ENCODE results near the gene AFG1L.
"Not testable (repeated sequence)": the region's sequence is repeated elsewhere in the genome, so short reads cannot be mapped to it uniquely, and the experiment has no call there.

AFG1L gene

DNA sequence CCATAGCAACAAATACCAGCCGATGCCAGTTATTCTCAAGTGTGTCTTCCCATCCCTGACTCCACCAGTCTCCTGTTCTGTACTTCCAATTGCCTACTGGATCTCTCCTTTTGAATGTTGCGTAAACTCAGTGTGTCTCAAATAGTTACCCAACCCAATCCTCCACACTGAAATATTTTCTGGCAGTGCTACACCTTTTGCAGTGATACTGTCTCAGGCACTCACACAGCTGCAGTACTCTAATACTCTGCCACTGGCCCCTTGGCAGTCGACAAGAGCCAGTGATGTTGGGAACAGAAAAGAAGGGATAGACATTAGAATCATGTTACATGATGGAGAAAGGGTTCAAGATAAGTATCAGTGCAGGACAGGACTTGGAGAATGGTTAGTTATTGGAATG is 234.0 kb downstream of the AFG1L start:
- no peak for DNase-seq

DNA sequence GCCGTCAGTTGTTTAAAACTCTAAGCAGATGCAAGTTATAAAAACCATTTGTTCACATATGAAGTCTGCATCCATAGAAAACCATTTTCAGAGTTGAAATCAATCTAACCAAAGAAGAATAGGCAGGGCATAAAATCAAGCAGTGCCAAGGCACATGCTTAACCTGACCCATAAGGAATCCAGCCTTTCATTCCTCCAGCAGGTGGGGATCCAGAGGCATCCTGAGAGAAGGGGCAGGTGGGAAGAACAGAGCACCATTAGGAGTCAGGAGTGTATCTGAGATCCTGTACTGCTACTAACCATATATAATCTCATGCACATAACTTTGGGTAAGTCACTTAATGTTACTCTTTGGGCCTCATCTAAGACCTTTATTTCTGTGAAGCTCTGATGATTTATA is 236.5 kb downstream of the AFG1L start:
- DNase-seq: no peak

GRCh38 chr6:108535114-108535742 is 240.4 kb downstream of the AFG1L start:
- no peak for DNase-seq

GRCh38 chr6:108535920-108536535 is 241.2 kb downstream of the AFG1L start:
- not testable (repeated sequence) for DNase-seq

DNA sequence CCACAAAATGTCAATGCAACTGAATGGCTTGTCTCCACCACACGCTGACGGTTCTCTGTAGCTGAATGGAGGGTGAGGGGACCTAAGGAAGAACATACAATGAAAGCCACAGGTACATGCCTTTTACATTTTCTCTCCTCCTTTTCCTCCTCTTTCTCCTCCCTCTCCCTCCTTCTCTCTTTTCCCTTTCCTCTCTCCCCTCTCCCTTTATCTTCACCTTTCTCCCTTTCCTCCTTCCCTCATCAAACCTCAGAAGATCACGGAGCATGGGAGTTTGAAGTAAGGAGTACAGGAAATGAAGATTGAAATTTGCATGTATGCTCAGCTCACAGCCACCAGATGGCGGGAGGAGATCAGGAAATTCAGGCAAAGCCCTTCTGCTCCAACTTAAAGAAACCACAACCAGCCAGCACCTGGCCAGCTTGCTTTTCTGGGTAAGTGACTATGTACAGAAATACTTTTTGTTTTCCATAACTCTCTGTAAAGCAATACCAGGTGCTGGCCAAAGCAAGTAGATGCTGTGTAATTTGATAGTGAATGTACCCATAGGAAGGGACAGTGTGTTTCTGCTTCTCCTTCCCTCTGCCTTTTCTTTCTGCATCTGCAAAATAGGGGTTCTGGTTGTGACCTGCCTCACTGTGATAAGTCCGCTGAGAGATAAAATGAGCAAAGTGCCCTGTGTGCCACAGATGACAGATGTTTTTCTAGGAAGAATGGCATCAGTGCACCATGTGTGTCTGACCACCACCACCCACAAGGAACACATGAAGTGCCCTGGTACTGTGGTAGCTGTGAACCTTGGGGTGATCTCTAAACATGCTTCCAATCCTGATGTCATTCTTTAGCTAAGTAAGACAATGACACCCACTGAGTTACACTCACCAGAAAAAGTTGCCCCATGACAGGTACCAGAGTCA is 247.2 kb downstream of the AFG1L start:
- DNase-seq: peak; percentile 45

DNA sequence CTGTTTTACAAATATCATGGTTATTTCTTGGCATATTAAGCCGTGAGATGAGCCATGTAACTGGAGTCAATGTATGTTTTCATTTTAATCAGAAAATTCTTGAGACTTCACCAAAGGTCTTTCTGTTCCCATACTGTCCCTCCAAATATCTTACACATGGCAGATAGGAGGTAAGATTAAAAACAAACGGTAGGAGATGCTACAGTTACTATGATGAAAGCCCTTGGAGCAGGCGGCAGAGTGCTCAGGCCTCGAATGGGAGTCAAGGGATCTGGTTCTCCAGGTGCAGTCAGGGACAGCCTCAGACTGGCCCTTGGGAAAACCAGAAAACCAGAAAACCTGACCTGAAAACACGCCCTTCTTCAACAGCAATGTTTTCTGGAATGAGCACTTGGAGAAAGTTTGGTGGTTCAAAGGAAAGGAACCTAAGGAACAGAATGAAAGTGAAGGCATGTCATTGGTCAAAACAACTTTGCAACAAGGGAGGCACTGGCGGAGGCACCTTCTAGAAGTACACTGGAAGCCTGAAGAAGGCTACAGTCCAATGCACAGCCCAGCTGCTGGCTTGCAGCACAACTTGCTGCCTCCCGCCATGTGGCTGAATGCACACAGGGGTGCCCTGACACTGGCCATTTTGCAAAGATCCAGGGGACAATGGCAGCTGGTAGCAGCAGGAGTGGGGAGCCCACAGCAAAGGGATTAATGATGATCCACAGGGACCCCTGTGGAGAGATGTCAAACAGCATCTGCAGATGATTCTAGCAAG is 248.5 kb downstream of the AFG1L start:
- DNase-seq: no peak

- no peak for DNase-seq
Measured at GRCh38 chr6:108544606-108545005, 249.8 kb downstream of the AFG1L start.

DNA sequence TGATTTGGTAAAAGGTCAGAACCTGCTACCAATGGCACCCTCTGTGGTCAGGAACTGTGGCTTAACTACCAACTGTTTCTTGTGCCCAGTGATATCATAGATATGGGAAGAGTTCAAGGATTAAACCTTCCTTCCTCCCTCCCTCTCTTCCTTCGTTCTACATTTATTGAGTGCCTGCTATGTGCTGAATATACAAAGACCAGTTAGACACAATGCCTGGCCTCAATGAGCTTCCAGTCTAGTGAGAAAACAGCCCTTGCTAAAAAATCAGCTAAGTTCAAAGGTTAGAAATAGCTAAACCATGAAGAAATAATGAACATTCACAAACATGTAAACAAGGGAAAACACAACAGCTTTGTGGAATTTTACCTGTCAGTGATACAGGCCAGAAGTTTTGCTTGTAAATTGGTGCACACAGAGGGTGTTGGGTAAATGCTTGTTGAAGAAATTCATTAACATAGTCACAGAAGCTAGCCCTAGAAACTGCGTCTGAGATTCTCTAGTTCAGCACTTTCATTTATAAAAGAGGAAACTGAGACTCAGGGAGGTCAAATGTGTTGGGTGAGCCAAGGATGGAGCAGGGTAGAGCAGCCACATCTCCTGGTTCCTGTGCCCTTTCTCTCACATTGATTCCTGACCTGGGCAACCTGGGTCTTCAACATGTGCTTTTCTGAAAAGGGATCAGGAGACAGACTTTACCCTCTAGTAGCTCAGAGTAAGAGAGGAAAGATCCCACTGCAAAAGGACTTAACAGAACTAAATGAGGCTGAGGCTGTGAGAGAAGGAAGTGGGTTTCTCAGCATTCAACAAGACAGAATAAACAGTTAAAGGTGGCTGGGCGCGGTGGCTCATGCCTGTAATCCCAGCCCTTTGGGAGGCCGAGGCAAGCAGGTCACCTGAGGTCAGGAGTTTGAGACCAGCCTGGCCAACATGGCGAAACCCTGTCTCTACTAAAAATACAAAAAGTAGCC is 251.5 kb downstream of the AFG1L start:
- DNase-seq: no peak

DNA sequence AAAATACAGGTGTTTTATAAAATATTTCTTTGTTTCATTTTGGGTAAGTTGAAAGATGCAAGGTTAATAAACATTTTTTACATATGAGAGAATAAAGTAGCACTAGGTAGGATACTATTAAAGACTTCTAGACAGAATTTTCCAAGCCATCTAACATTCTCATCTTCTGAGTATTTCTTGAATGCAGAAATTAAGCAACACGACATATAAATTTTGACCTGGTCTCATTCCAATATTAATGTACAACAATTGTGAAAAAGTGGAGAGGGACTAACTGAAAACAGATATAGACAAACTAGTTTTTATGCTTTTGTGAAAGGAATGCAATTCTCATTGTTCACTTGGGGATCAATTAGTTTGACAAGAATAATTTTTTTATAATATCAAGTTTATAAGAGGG is 254.4 kb downstream of the AFG1L start:
- DNase-seq: no peak

GRCh38 chr6:108549741-108550140 is 254.9 kb downstream of the AFG1L start:
- DNase-seq: no peak

DNA sequence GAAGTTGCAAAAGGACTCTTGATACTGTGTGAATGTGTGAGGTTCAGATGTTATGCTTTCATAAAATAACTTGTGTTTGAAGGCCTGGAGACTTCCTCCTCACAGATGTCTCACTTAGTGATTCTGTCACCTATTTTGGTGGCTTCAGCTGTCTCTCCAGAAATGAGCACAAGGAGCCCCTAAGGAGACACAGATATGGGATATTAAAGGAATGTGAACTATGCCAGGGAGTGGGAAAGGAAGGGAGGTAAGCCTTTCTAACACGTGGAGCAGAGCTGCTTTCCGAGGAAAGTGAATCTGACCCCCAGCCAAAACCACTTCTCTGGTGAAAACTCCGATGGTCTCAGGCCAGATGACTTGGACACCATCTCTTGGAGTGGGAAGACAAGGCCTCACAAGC is 255.4 kb downstream of the AFG1L start:
- no peak for DNase-seq

GRCh38 chr6:108555399-108556052 is 260.7 kb downstream of the AFG1L start:
- no peak for DNase-seq

GRCh38 chr6:108556250-108556649 is 261.4 kb downstream of the AFG1L start:
- no peak for DNase-seq

- no peak for DNase-seq
Measured at GRCh38 chr6:108556866-108557493, 262.1 kb downstream of the AFG1L start.

GRCh38 chr6:108557494-108558371 is 262.9 kb downstream of the AFG1L start:
- no peak for DNase-seq

- DNase-seq: peak; percentile 82
Measured at GRCh38 chr6:108558372-108559096, 263.7 kb downstream of the AFG1L start.

DNA sequence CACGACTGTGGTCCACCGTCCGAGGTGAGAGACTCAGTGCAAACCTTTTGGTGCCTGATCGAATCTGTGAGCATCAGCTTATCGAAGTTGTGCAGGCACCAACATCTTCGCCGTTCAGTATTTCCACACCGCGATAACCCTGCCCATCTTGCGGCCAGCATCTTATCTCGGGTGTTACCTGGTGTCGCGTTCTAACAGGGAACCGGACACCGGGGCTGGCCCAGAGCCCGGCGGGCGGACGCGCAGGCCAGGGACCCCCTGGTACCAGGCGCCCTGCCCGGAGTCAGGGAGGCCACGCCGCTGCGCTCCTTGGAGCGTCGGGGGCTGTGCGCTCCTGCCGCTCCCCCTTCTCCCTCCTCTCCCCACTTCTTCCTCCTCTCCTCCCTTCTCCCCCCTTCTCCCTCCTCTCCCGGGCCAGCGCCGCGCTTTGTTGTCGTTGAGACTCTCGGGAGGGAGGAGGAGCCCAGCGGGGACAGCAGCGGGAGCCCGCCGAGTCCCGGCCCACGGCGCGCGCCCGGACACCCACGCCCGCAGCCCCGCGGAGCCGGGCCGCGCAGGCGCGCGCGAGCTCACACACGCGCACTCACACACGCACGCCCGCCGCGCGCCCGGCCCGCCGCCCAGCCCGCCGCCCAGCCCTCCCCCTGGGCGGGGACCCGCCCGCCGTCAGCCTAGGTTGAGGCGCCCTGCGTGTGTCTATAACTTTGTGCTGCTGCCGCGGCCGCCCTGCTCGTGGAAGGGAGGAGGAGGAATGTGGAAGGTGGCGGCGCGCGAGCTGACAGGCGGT is 264.4 kb downstream of the AFG1L start:
- peak; percentile 59 for DNase-seq

DNA sequence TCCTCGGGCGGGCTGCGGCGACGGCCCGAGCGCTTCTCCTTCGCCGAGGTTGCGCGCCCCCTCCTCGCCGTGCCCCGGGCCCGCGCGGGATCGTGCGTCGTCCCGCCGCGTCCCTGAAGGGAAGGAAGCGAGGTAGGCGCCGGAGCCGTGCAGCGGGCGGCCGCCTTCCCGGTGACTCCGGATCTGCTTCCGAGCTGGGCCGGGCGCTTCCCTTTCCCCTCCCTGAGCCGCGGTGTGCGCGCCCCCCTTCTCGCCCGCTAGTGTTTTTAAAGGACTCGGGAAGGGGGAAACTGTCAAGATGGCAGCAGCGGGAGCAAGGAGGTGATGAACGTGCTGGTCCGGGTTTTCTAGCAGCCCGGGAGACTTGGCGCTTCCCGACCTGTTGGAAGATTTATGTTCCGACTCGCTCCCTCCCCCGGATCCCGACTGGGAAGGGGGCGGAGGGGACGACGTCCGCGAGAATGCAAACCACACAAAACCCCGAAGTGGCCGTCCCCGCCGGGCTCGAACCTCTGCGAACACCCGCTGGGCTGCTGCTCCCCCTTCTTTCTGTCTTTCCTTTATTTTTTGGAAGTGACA is 265.1 kb downstream of the AFG1L start:
- peak; percentile 34 for DNase-seq

Measured in NCI-H187 treated with DMSO at 0.1 percent for 48 hours (cell line).